PC-9 (cell line): Measurements from ENCODE around the gene GPS2.

ENCODE experiments used
- EZH2 ChIP-seq: fragments of 200-600 bp; sonication (generic); IDR thresholded peaks from 2 replicates; pipeline ENCODE4 v1.8.0; 2017; ENCODE audit warnings: antibody characterized with exemption, low read depth
- TF ChIP-seq, protein P1 (sequence below): fragments of 200-600 bp; sonication (generic); conservative IDR thresholded peaks from 2 replicates; pipeline ENCODE4 v1.6.1; 2017; ENCODE audit warnings: mixed run types, antibody characterized with exemption, mild to moderate bottlenecking, moderate library complexity

DNA sequence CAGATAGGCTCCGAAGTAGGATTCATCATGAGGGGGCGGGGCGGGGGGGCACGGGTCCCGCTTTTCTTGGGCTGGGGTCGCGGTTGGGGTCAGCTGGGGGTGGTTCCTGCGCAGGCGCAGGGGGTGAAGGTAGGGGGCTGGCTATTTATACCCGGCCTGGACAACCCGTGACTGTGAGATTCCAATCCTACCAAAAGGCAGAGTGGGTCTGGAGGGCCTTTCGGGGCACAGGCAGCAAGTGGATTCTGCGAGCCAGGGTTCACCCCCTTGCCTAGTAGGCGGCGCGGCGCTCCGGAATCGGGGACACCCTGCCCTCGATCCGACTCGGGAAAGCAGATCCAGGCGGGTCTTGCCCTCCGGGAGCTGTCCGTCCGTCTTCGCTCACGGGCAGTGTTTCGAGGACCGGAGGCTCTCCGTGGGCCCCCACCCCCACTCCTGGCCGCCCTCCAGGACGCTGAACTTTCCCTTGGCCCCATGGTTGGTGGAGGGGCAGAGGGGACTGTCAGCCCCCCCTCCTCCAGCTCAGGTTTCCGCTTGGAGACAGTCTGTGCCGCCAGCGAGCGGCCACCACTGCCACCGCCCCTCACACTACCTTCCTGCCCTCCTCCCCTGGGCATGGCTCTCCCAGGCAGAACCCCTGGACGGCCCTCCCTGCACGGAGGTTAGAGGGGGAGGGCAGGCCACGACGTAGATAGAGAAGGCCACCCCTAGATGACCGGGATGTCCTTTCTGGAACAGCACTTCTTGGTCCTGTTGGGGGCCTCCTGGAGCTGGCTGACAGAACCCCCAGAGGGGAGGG is 33.0 kb downstream of the GPS2 start:
- TF ChIP-seq, protein P1, sequence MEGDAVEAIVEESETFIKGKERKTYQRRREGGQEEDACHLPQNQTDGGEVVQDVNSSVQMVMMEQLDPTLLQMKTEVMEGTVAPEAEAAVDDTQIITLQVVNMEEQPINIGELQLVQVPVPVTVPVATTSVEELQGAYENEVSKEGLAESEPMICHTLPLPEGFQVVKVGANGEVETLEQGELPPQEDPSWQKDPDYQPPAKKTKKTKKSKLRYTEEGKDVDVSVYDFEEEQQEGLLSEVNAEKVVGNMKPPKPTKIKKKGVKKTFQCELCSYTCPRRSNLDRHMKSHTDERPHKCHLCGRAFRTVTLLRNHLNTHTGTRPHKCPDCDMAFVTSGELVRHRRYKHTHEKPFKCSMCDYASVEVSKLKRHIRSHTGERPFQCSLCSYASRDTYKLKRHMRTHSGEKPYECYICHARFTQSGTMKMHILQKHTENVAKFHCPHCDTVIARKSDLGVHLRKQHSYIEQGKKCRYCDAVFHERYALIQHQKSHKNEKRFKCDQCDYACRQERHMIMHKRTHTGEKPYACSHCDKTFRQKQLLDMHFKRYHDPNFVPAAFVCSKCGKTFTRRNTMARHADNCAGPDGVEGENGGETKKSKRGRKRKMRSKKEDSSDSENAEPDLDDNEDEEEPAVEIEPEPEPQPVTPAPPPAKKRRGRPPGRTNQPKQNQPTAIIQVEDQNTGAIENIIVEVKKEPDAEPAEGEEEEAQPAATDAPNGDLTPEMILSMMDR: no peak
- no peak for TF ChIP-seq EZH2
